Uterus (tissue), 2 donors: ENCODE results near the gene ADISSP.

Source experiments
- CTCF ChIP-seq, 4 experiments: fragments of 200-600 bp in 2 of 4; fragments of 450-650 bp in 2 of 4; sonication (generic) in 2 of 4; IDR thresholded peaks; one replicate each; pipeline ENCODE4 v1.5.1; 2016 to 2019; ENCODE audit warnings: antibody characterized with exemption in 4 of 4, mild to moderate bottlenecking in 2 of 4, moderate library complexity in 1 of 4
- POLR2A ChIP-seq, 2 donors: fragments of 450-650 bp; IDR thresholded peaks; one replicate each; pipeline ENCODE4 v1.6.1; 2016; ENCODE audit warnings: antibody characterized with exemption in 2 of 2, mild to moderate bottlenecking in 1 of 2, moderate library complexity in 1 of 2

GRCh38 chr20:3795511-3796468, 28.2 kb upstream of the ADISSP start, which contains the start of gene CDC25B:
- TF ChIP-seq POLR2A (IDR thresholded peaks at IDR 0.05) (peak; percentile 51 to 63), CTCF (IDR thresholded peaks at IDR 0.05) (peak; percentile 36 to 78 (median 58))
